ENCODE results near the gene USP17L29.
A peak's percentile ranks its signal among the peaks of the same experiment; 100 is the strongest.
"Not testable (repeated sequence)": the region's sequence is repeated elsewhere in the genome, so short reads cannot be mapped to it uniquely, and the experiment has no call there.

The USP17L29 gene, protein sequence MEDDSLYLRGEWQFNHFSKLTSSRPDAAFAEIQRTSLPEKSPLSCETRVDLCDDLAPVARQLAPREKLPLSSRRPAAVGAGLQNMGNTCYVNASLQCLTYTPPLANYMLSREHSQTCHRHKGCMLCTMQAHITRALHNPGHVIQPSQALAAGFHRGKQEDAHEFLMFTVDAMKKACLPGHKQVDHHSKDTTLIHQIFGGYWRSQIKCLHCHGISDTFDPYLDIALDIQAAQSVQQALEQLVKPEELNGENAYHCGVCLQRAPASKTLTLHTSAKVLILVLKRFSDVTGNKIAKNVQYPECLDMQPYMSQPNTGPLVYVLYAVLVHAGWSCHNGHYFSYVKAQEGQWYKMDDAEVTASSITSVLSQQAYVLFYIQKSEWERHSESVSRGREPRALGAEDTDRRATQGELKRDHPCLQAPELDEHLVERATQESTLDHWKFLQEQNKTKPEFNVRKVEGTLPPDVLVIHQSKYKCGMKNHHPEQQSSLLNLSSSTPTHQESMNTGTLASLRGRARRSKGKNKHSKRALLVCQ

DNA sequence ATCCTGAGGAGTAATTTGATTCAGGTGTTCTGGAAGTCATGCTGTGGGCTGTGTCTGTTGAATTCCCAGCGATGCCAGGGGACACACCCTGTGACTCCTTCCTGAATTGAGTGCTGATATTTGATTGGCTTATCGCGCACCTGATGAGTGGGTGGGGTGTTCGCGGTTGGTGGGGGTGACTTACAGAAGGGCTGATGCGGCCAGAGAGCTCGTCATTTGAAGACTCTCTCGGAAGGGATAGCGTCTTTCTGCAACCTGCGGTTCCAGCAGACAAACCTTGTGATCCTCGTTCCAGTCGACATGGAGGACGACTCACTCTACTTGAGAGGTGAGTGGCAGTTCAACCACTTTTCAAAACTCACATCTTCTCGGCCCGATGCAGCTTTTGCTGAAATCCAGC is at the start of gene USP17L29:
TSS of gene USP17L29 (plus strand) at position 301 of the 400 bp plus-strand sequence. CDS start at position 301, 0 bp downstream.
- DNase-seq (ENCODE audit: low read depth in 1 of 2, low spot score in 1 of 2) = not testable (repeated sequence)

GRCh38 chr4:9324191-9324590 is 29.2 kb upstream of the USP17L29 start:
- not testable (repeated sequence) for DNase-seq (ENCODE audit: low read depth in 1 of 2, low spot score in 1 of 2)

- not testable (repeated sequence) for DNase-seq (ENCODE audit: low read depth in 1 of 2, low spot score in 1 of 2)
Measured at GRCh38 chr4:9324865-9325264, 28.6 kb upstream of the USP17L29 start, which contains the start of gene USP17L24. Gene USP17L24, plus strand, starts transcription at chr4:9325165. Its CDS starts 0 bp downstream, at chr4:9325165.

GRCh38 chr4:9329611-9330010 is 23.8 kb upstream of the USP17L29 start, which contains the start of gene USP17L25:
Gene USP17L25, plus strand, starts transcription at chr4:9329911. Its CDS starts 0 bp downstream, at chr4:9329911.
- DNase-seq (ENCODE audit: low read depth in 1 of 2, low spot score in 1 of 2) = not testable (repeated sequence)

GRCh38 chr4:9334358-9334757 is 19.1 kb upstream of the USP17L29 start, which contains the start of gene USP17L26:
Gene USP17L26, plus strand, starts transcription at chr4:9334658. Its CDS starts 0 bp downstream, at chr4:9334658.
- DNase-seq (ENCODE audit: low read depth in 1 of 2, low spot score in 1 of 2) = not testable (repeated sequence)

- not testable (repeated sequence) for DNase-seq (ENCODE audit: low read depth in 1 of 2, low spot score in 1 of 2)
Measured at GRCh38 chr4:9339103-9339502, 14.3 kb upstream of the USP17L29 start, which contains the start of gene USP17L5. Gene USP17L5, plus strand, starts transcription at chr4:9339403. Its CDS starts 0 bp downstream, at chr4:9339403.

DNA sequence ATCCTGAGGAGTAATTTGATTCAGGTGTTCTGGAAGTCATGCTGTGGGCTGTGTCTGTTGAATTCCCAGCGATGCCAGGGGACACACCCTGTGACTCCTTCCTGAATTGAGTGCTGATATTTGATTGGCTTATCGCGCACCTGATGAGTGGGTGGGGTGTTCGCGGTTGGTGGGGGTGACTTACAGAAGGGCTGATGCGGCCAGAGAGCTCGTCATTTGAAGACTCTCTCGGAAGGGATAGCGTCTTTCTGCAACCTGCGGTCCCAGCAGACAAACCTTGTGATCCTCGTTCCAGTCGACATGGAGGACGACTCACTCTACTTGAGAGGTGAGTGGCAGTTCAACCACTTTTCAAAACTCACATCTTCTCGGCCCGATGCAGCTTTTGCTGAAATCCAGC is 9.6 kb upstream of the USP17L29 start, which contains the start of gene USP17L27:
TSS of gene USP17L27 (plus strand) at position 301 of the 400 bp plus-strand sequence. CDS start at position 301, 0 bp downstream.
- not testable (repeated sequence) for DNase-seq (ENCODE audit: low read depth in 1 of 2, low spot score in 1 of 2)

- DNase-seq (ENCODE audit: low read depth in 1 of 2, low spot score in 1 of 2) = not testable (repeated sequence)
Measured at GRCh38 chr4:9348593-9348992, 4.8 kb upstream of the USP17L29 start, which contains the start of gene USP17L28. Gene USP17L28, plus strand, starts transcription at chr4:9348893. Its CDS starts 0 bp downstream, at chr4:9348893.

- not testable (repeated sequence) for DNase-seq (ENCODE audit: low read depth in 1 of 2, low spot score in 1 of 2)
Measured at GRCh38 chr4:9350866-9351265, 2.6 kb upstream of the USP17L29 start.

- not testable (repeated sequence) for DNase-seq (ENCODE audit: low read depth in 1 of 2, low spot score in 1 of 2)
Measured at GRCh38 chr4:9362829-9363228, 9.4 kb downstream of the USP17L29 start, which contains the start of gene USP17L30. Gene USP17L30, plus strand, starts transcription at chr4:9363129. Its CDS starts 0 bp downstream, at chr4:9363129.

DNA sequence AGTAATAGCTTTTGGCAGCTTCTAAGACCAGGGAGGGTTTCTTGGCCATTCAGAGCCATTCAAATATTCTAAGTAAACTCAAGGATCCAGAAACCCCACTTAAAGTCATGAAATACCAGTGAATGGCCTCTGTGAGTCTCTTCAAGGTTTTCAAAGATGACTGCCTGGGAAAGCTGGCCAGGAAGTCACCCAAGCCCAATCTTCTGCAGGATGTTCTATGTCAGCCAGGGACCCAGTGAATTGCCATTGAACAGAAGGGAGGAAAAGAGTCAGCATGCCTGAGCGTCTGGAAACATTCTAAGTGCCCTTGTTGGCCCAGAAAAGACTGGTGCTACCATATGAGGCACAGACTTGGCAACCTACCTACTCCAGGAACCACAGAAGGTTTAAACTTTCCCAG is 26.4 kb downstream of the USP17L29 start:
- not testable (repeated sequence) for DNase-seq (ENCODE audit: low read depth in 1 of 2, low spot score in 1 of 2)

- peak in 1 of 2 donors; percentile 11 for DNase-seq (ENCODE audit: low read depth in 1 of 2, low spot score in 1 of 2)
Measured at GRCh38 chr4:9381012-9381534, 27.6 kb downstream of the USP17L29 start.

DNA sequence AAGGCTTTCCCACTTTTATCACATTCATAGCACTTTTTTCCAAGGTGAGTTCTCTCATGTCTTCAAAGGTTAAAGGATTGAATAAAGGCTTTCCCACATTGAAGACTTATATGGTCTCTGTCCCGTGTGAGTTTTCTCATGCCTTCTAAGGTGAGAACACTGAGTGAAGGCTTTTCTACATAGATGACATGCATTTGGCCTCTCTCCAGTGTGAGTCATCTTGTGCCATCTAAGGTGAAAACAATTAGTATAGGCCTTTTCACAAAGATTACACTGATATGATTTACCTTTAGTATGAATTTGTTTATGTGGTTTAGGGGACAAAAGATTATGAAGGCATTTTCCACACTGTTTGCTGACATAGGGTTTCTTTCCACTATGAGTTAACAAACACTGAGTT is 30.7 kb downstream of the USP17L29 start:
- DNase-seq (ENCODE audit: low read depth in 1 of 2, low spot score in 1 of 2) = no peak

DNA sequence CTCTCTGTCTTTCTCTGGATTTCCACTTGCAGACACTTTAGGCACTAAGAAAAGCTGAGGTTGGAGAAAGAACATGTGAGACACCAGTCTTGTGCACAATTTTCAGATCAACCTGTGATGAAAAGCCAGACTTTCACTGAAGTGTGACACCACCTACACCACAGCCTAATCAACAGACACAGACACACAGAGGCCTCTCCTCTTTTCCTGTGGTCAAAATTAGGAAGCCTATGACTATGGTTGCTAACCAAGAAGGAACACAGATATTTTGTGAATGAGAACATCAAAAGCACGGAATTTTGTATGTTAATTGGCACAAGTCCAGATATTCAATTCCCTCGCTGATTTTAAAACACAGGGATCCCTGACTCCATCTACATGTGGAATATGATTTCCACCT is 35.6 kb downstream of the USP17L29 start:
- not testable (repeated sequence) for DNase-seq (ENCODE audit: low read depth in 1 of 2, low spot score in 1 of 2)
